22Rv1 (cell line): ENCODE data around the gene JAKMIP1.

Source experiments
- H3K27ac ChIP-seq: fragments of 450-650 bp; 2 replicates; pipeline ENCODE4 v1.5.1; 2017
- ZFX ChIP-seq: fragments of 450-650 bp; IDR thresholded peaks from 2 replicates; pipeline ENCODE4 v1.6.1; 2017; ENCODE audit warnings: antibody characterized with exemption, borderline replicate concordance
- TF ChIP-seq, protein P1 (sequence below): fragments of 450-650 bp; IDR thresholded peaks from 2 replicates; pipeline ENCODE4 v1.5.1; 2017; ENCODE audit warnings: mild to moderate bottlenecking

Gene JAKMIP1

DNA sequence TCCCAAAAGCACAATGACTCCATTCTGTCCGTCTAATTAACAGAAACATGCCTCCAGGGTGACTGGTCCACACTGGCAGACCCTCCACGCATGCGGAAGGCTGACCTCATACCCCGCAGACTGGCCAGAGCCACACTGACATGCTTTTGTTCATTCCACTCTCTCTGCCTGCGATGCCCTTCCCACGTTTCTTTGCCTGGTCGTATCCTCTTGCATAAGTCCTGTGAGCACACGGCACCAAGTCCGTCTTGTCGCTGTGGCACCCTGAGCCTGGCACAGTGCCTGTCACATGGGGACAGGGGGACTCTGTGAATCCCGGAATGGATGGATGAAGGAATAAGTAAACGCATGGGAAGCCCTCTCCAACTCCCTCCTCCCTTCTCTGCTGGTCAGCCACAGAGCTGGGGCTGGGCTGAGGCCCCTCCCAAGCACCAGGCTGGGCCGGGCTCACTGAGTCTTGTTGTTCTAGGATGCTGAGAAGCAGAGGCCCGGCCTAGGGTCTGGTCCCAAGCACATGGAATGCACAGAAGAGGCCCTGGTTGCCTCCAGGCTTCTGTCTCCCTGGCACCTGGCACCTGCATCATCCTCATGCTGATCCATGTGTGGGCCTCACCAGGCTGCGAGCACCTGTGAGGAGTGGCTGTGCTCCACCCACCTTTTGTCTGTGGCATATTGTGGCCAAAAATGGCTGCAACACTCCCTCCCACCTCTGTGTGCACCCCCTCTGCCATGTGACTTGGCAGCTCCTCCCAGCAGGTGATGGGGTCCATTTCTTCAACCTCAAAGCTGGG is 143.2 kb downstream of the JAKMIP1 start:
- H3K27ac ChIP-seq, result no peak overlapping the region
- TF ChIP-seq ZFX, result no peak
- TF ChIP-seq, protein P1, sequence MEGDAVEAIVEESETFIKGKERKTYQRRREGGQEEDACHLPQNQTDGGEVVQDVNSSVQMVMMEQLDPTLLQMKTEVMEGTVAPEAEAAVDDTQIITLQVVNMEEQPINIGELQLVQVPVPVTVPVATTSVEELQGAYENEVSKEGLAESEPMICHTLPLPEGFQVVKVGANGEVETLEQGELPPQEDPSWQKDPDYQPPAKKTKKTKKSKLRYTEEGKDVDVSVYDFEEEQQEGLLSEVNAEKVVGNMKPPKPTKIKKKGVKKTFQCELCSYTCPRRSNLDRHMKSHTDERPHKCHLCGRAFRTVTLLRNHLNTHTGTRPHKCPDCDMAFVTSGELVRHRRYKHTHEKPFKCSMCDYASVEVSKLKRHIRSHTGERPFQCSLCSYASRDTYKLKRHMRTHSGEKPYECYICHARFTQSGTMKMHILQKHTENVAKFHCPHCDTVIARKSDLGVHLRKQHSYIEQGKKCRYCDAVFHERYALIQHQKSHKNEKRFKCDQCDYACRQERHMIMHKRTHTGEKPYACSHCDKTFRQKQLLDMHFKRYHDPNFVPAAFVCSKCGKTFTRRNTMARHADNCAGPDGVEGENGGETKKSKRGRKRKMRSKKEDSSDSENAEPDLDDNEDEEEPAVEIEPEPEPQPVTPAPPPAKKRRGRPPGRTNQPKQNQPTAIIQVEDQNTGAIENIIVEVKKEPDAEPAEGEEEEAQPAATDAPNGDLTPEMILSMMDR, result no peak

DNA sequence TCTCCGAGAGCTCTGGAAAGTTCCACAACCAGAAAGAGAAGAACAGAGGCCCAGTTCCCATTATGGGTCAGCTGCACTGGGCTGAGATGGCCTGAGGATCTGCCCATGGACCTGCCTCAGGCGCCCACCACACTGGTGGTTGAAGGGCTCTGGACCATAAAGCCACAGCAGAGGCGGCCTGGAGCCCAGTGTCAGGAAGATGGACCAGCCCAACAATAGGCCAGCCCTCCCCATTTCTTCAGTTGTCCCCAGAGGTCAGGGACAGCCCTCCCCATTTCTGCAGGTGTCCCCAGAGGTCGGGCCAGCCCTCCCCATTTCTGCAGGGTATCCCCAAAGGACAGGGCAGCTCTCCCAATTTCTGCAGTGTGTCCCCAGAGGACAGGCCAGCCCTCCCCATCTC is 144.9 kb downstream of the JAKMIP1 start:
- no peak overlapping the region for H3K27ac ChIP-seq
- TF ChIP-seq ZFX, result no peak
- TF ChIP-seq, protein P1, result no peak

DNA sequence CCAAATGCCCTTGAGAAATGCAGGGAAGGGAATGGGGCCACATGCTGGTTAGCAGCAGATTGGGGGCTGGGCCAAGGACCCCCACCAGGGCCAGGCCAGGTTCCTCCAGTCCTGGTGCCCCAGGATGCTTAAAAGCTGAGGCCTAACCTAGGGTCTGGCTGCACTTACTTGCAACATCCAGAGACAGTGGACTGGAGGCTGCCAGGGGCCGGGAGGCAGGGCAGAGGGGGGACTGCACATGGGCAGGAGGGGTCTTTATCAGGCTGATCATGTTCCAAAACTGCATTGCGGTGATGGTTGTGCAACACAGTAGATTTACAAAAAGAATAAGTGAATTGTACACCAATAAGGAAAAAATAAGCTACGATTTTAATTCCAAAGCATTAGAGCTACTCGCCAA is 145.3 kb downstream of the JAKMIP1 start:
- TF ChIP-seq, protein P1, result no peak
- no peak for TF ChIP-seq ZFX
- no peak overlapping the region for H3K27ac ChIP-seq

DNA sequence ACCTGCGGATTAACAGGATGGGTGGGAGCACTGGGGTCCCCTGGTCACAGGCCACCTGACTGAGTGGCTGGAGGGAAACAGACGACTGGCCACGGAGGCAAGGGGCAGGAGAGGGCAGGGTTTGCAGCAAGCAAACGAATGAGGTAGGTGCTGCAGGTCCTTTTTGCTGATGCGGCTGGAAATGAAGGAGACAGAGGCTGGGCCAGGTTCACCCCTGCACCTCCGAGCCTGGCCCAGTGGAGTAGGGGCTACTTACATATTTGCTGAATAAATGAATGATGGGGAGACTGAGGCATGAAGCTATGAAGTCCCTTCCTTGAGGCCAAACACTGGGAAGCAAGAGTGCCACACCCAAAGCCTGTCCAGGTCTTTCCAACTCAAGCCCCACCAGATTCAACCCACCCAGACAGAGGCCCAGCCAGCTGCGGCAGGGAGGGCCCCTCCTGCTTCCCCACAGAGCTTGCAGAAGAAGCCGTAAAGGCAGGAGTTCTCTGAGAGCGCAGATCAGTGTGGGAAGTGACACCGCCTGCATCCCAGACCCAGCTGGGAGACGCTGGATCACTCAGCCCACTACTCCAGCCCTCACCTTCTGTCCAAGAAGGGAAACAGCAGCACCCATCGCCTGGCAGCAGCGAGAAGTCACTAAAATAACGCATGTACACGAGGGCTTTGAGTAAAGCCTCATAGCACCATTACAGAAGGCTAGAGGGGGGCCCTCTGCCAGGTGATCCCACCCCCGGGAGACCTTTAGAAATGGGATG is 146.0 kb downstream of the JAKMIP1 start:
- TF ChIP-seq, protein P1, result no peak
- no peak for TF ChIP-seq ZFX
- H3K27ac ChIP-seq, result no peak overlapping the region

DNA sequence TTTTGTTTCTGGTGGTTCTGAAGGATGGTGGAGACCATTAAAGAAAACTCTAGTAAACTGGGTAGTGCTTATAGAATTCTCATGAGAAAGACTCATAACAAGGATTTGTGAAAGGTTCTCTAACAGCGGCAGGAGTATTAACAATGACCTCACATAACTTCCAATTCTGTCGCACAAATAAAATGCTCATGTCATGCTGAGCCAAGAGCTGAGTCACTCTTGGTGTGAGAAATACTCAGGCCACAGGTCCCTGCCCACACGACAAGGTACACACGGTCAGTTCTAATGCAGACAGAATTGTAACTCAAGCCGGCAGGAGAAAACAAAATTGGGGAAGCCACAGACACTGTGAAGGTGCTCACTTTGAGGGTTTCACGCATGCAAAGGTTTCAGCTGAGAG is 147.7 kb downstream of the JAKMIP1 start:
- TF ChIP-seq, protein P1, result no peak
- no peak for TF ChIP-seq ZFX
- no peak overlapping the region for H3K27ac ChIP-seq

DNA sequence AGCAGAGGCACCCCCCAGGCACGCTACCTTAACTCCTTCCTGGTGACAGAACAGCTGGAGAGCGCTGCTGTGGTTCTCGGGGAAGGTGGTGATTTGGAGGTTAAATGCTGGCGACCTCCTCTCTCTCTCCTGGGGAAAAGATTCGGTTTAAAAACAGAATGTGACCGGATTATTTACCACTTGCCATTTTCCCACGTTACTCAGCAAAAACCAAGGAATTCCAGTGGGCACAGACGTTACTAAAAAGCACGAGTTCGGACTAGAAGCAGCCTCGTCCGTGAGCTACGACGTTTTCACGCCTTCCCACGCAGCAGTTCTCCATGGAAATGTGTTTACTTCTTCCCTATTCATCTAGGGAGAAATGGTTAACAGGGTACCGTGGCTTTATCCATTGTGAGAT is 149.8 kb downstream of the JAKMIP1 start:
- TF ChIP-seq, protein P1, result no peak
- TF ChIP-seq ZFX, result no peak
- H3K27ac ChIP-seq, result no peak overlapping the region

DNA sequence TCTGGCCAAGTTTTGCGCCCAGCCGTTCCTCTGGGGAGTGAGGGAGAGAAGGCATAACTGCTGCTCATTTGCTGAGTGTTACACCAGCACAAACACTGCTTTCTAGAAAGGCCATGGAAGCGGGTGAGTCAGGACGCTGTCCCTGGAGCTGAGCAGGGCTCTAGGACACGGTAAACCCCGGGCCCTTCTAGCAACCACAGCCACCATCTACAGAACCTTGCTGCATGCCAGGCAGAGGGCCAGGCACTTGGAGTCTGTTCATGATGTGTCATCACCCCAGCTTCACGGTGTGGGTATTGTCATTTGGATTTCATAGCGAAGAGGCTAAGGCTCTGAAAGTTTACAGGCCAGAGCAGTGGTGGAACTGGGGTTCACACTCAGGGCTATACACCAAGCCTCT is 150.4 kb downstream of the JAKMIP1 start:
- no peak overlapping the region for H3K27ac ChIP-seq
- TF ChIP-seq, protein P1, result no peak
- TF ChIP-seq ZFX, result no peak
